ENCODE results near the gene TMBIM1. TPM values are rescaled to one million over a fixed set of nuclear protein-coding genes. Genes with fewer than 3 reads are reported as not detected.
A peak's percentile ranks its signal among the peaks of the same experiment; 100 is the strongest.

Gene TMBIM1
- total RNA-seq (2021) (23.5 to 30.1 TPM (median 26.5 TPM) in 3 replicates), Bru-seq, nascent RNA (percentile 52 among the genes with signal in this experiment)
- long read RNA-seq, experiment 1, transcript TMBIM1-201 (12 exons, 2,371 nt), result major isoform, 64 of 81 reads
- long read RNA-seq, experiment 1, partial matches to known transcripts, result 4 of 81 reads
- long read RNA-seq, experiment 1, other reads (novel, unspliced or antisense), result 11 of 81 reads
- long read RNA-seq, experiment 2, transcript TMBIM1-201 (12 exons, 2,371 nt), result major isoform, 17 of 35 reads
- long read RNA-seq, experiment 2, partial matches to known transcripts, result 12 of 35 reads
- long read RNA-seq, experiment 2, other reads (novel, unspliced or antisense), result 6 of 35 reads
- long read RNA-seq, experiment 3, transcript TMBIM1-201 (12 exons, 2,371 nt), result major isoform, 15 of 22 reads
- long read RNA-seq, experiment 3, partial matches to known transcripts, result 3 of 22 reads
- long read RNA-seq, experiment 3, other reads (novel, unspliced or antisense), result 3 of 22 reads

- peak within 1 kb of the TSS; percentile 48; the same call in 1 of the 2 replicates for H3K27ac Mint-ChIP-seq
- ChIA-PET CTCF (interaction anchor here (0.5 to 2.4 kb wide), 20 partner anchors 10 to 551 kb away, joined by 3 to 9 read pairs (median 4); partner anchors contain the start of genes AAMP, CATIP and PNKD), POLR2A (interaction anchor here (0.6 kb wide), 2 partner anchors 32 to 65 kb away, joined by 4 to 6 read pairs; partner anchors contain the start of gene CATIP)
- ATAC-seq (peak; percentile 90), DNase-seq (ENCODE audit: low spot score) (peak; percentile 73)
- no peaks in the 10 kb centered on the region for H3K36me3 Mint-ChIP-seq
- peaks cover 47% of the 10 kb centered on the region for H3K4me1 Mint-ChIP-seq
- peak within 1 kb of the TSS; percentile 65 for H3K4me3 Mint-ChIP-seq
- no peaks in the 10 kb centered on the region for H3K9me3 Mint-ChIP-seq
- peaks cover 4% of the 10 kb centered on the region; the same call in 1 of the 2 replicates for H3K27me3 Mint-ChIP-seq (ENCODE audit: low read depth)
- TF ChIP-seq ATF1 (CRISPR knock-in tag; IDR thresholded peaks at IDR 0.05) (peak; percentile 70; the same call in 1 of the 2 replicates), SP1 (CRISPR knock-in tag; conservative IDR thresholded peaks at IDR 0.05) (peak; percentile 79), HMGXB4 (CRISPR knock-in tag; IDR thresholded peaks at IDR 0.05) (peak; percentile 85; the same call in 1 of the 2 replicates), STAT6 (CRISPR knock-in tag; conservative IDR thresholded peaks at IDR 0.05; ENCODE audit: low read depth) (no peak), ZNF281 (CRISPR knock-in tag; IDR thresholded peaks at IDR 0.05) (no peak), FOXP1 (CRISPR knock-in tag; IDR thresholded peaks at IDR 0.05; ENCODE audit: borderline replicate concordance) (0 out of 2 replicates have a peak, but pooled peaks have one; percentile 49), CTCF (IDR thresholded peaks at IDR 0.05) (peak; percentile 89), ELF4 (CRISPR knock-in tag; IDR thresholded peaks at IDR 0.05; ENCODE audit: low read depth) (no peak), PRDM15 (CRISPR knock-in tag; IDR thresholded peaks at IDR 0.05) (peak; percentile 35; the same call in 1 of the 2 replicates), ZNF423 (CRISPR knock-in tag; IDR thresholded peaks at IDR 0.05) (0 out of 2 replicates have a peak, but pooled peaks have one; percentile 13), ZNF532 (CRISPR knock-in tag; IDR thresholded peaks at IDR 0.05; ENCODE audit: borderline replicate concordance) (no peak), FOXP4 (CRISPR knock-in tag; IDR thresholded peaks at IDR 0.05) (no peak)
These were observed at the start of gene TMBIM1 for GRCh38 chr2:218292048-218293014. Gene TMBIM1, minus strand, starts transcription at chr2:218292503. Its CDS starts 10,362 bp downstream, at chr2:218282141.

All from WTC11 (cell line).